Coronary artery (tissue), 2 donors: Measurements from ENCODE around the gene HTR7.
"Not testable (repeated sequence)": the region's sequence is repeated elsewhere in the genome, so short reads cannot be mapped to it uniquely, and the experiment has no call there.

Source experiments
- DNase-seq: peaks from one replicate; pipeline ENCODE4 v3.0.0-alpha.2; 2017; ENCODE audit warnings: low spot score
- H3K27ac ChIP-seq, 2 donors: fragments of 200-600 bp; sonication (generic); one replicate each; pipeline ENCODE4 v1.5.1; 2016 to 2019
- H3K4me3 ChIP-seq: fragments of 200-600 bp; sonication (generic); 2 replicates; pipeline ENCODE4 v1.5.1; 2016; ENCODE audit warnings: mild to moderate bottlenecking, moderate library complexity
- CTCF ChIP-seq: fragments of 200-600 bp; sonication (generic); IDR thresholded peaks from one replicate; pipeline ENCODE4 v1.5.1; 2019; ENCODE audit warnings: antibody characterized with exemption

HTR7 gene

GRCh38 chr10:90822508-90822907, 35.3 kb downstream of the HTR7 start:
- H3K27ac ChIP-seq = no peak overlapping the region
- TF ChIP-seq CTCF = no peak

GRCh38 chr10:90821864-90822263, 36.0 kb downstream of the HTR7 start:
- H3K27ac ChIP-seq, DNase-seq, H3K4me3 ChIP-seq: not testable (repeated sequence)

More at GRCh38 chr10:90822508-90822907, 35.3 kb downstream of the HTR7 start:
- DNase-seq = no peak
- H3K4me3 ChIP-seq = no peak overlapping the region

- DNase-seq = no peak
- Histone ChIP-seq H3K27ac (no peak overlapping the region), H3K4me3 (no peak overlapping the region)
- no peak for TF ChIP-seq CTCF
Measured at GRCh38 chr10:90819911-90820310, 37.9 kb downstream of the HTR7 start.

GRCh38 chr10:90818736-90819135, 39.1 kb downstream of the HTR7 start:
- Histone ChIP-seq H3K27ac (no peak overlapping the region), H3K4me3 (no peak overlapping the region)
- DNase-seq = no peak
- no peak for TF ChIP-seq CTCF

- H3K27ac ChIP-seq = no peak overlapping the region
- no peak for DNase-seq
- no peak overlapping the region for H3K4me3 ChIP-seq
- no peak for TF ChIP-seq CTCF
Measured at GRCh38 chr10:90817128-90817889, 40.5 kb downstream of the HTR7 start.

GRCh38 chr10:90816466-90816865, 41.4 kb downstream of the HTR7 start:
- Histone ChIP-seq H3K27ac (no peak overlapping the region), H3K4me3 (no peak overlapping the region)
- no peak for DNase-seq
- TF ChIP-seq CTCF = no peak

- no peak overlapping the region for H3K4me3 ChIP-seq
- no peak overlapping the region for H3K27ac ChIP-seq
- DNase-seq = no peak
- TF ChIP-seq CTCF = no peak
Measured at GRCh38 chr10:90813594-90814365, 44.1 kb downstream of the HTR7 start.

GRCh38 chr10:90807106-90807505, 50.7 kb downstream of the HTR7 start:
- not testable (repeated sequence) for H3K27ac ChIP-seq, DNase-seq, H3K4me3 ChIP-seq
